B cell (primary cell): ENCODE results near the gene ZFR2. TPM values are rescaled to one million over a fixed set of nuclear protein-coding genes. Genes with fewer than 3 reads are reported as not detected.
"Not testable (repeated sequence)": the region's sequence is repeated elsewhere in the genome, so short reads cannot be mapped to it uniquely, and the experiment has no call there.

ENCODE experiments used
- ATAC-seq: fragments of 200-7000 bp; cut with Tn5 transposase; one replicate; pipeline ENCODE4 v1.10.0; 2021; ENCODE audit warnings: low read depth, mild to moderate bottlenecking, moderate number of reproducible peaks, moderate library complexity
- CTCF ChIA-PET: fragments of 350-600 bp; sonication (Branson Sonifier 250); formaldehyde crosslinking; loops from one replicate; lab custom pipeline; 2021; ENCODE audit warnings: antibody characterized with exemption, inconsistent platforms; lab: Charles Lee
- POLR2A ChIA-PET: fragments of 350-600 bp; sonication (Branson Sonifier 250); formaldehyde crosslinking; loops from one replicate; lab custom pipeline; 2021; ENCODE audit warnings: antibody characterized with exemption; lab: Charles Lee
- DNase-seq: peaks from one replicate; pipeline ENCODE4 v3.0.0; 2013
- H2AFZ ChIP-seq: 2 replicates; pipeline ENCODE4 v1.6.1; 2012; ENCODE audit warnings: mild to moderate bottlenecking, low read depth, low read length; ENCODE audit not compliant: insufficient read depth, poor library complexity, severe bottlenecking
- H3K27ac ChIP-seq, 2 donors: 1 replicate in 1 of 2; 2 replicates in 1 of 2; pipeline ENCODE4 v1.5.1; 2012 to 2013; ENCODE audit warnings: low read length in 2 of 2, mild to moderate bottlenecking in 2 of 2, moderate library complexity in 1 of 2
- H3K27me3 ChIP-seq, 4 experiments: fragments of 200-600 bp in 1 of 4; sonication (generic) in 1 of 4; replicated peaks in 1 of 4; 1 replicate in 2 of 4; 2 replicates in 2 of 4; pipeline versions ENCODE4 v1.6.1 to v1.7.0; 2013 to 2016; ENCODE audit warnings: low read length in 3 of 4, mild to moderate bottlenecking in 2 of 4, mixed read lengths in 1 of 4, moderate library complexity in 1 of 4; ENCODE audit not compliant: insufficient read depth in 4 of 4, control insufficient read depth in 3 of 4; ENCODE audit errors: control extremely low read depth in 1 of 4
- H3K36me3 ChIP-seq, 2 experiments: replicated peaks in 1 of 2; 1 replicate in 1 of 2; 2 replicates in 1 of 2; pipeline versions ENCODE4 v1.6.1 to v1.7.1; 2013; ENCODE audit warnings: low read length in 1 of 2; ENCODE audit not compliant: insufficient read depth in 2 of 2, control insufficient read depth in 1 of 2; ENCODE audit errors: control extremely low read depth in 1 of 2, extremely low read depth in 1 of 2
- H3K4me1 ChIP-seq, 2 donors: fragments of 200-600 bp in 1 of 2; sonication (generic) in 1 of 2; 1 replicate in 1 of 2; 2 replicates in 1 of 2; pipeline versions ENCODE4 v1.5.1 to v1.6.1; 2013 to 2017; ENCODE audit warnings: low read length in 2 of 2; ENCODE audit not compliant: control insufficient read depth in 2 of 2, insufficient read depth in 2 of 2
- H3K4me2 ChIP-seq: replicated peaks from 2 replicates; pipeline ENCODE3; 2012; ENCODE audit warnings: mild to moderate bottlenecking, low read depth, low read length; ENCODE audit not compliant: poor library complexity, severe bottlenecking
- H3K4me3 ChIP-seq, 5 experiments: fragments of 200-600 bp in 1 of 5; sonication (generic) in 1 of 5; 1 replicate in 3 of 5; 2 replicates in 2 of 5; pipeline versions ENCODE4 v1.5.1 to v1.7.0; 2011 to 2016; ENCODE audit warnings: low read length in 4 of 5, mild to moderate bottlenecking in 4 of 5, low read depth in 2 of 5, control low read depth in 1 of 5, moderate library complexity in 1 of 5; ENCODE audit not compliant: insufficient read depth in 1 of 5; ENCODE audit errors: control extremely low read depth in 1 of 5, extremely low read depth in 1 of 5
- H3K79me2 ChIP-seq: fragments of 200-600 bp; sonication (generic); one replicate; pipeline ENCODE4 v1.6.0; 2016; ENCODE audit warnings: low read length; ENCODE audit not compliant: control insufficient read depth, insufficient read depth
- H3K9ac ChIP-seq: fragments of 200-600 bp; sonication (generic); 2 replicates; pipeline ENCODE4 v1.6.1; 2017; ENCODE audit warnings: mild to moderate bottlenecking, low read length, moderate library complexity
- H3K9me3 ChIP-seq, 3 donors: one replicate each; pipeline versions ENCODE4 v1.6.1 to v1.7.1; 2013; ENCODE audit warnings: low read length in 2 of 3; ENCODE audit not compliant: control insufficient read depth in 2 of 3, insufficient read depth in 1 of 3; ENCODE audit errors: control extremely low read depth in 1 of 3
- H4K20me1 ChIP-seq: 2 replicates; pipeline ENCODE4 v1.6.0; 2012; ENCODE audit warnings: mild to moderate bottlenecking, low read length; ENCODE audit not compliant: insufficient read depth, control insufficient read depth, poor library complexity, severe bottlenecking
- H3K27ac Mint-ChIP-seq: one replicate; pipeline ENCODE4 v1.8.0; 2021; ENCODE audit warnings: mixed read lengths
- H3K27me3 Mint-ChIP-seq: one replicate; pipeline ENCODE4 v1.8.0; 2021; ENCODE audit warnings: mixed read lengths
- H3K4me1 Mint-ChIP-seq: one replicate; pipeline ENCODE4 v1.8.0; 2021; ENCODE audit warnings: mixed read lengths
- H3K4me3 Mint-ChIP-seq: one replicate; pipeline ENCODE4 v1.8.0; 2021; ENCODE audit warnings: mixed read lengths
- H3K9me3 Mint-ChIP-seq: one replicate; pipeline ENCODE4 v1.8.0; 2022; ENCODE audit warnings: mixed read lengths; ENCODE audit not compliant: insufficient read depth
- EZH2 ChIP-seq: IDR thresholded peaks from 2 replicates; pipeline ENCODE4 v1.6.1; 2012; ENCODE audit warnings: borderline replicate concordance, low read depth, mild to moderate bottlenecking, moderate library complexity, low read length; ENCODE audit not compliant: insufficient read depth, poor library complexity, severe bottlenecking
- WGBS: methylation state at CpG from one replicate; pipeline ENCODE4 v1.1.5; 2013; ENCODE audit warnings: missing lambda C conversion rate; ENCODE audit not compliant: insufficient coverage; 5-methylcytosine and 5-hydroxymethylcytosine counted together
- intact Hi-C: fragments of 100-400 bp; cut with micrococcal nuclease; formaldehyde crosslinking; loops from one replicate; pipeline ENCODE4 v1.10.0; 2022
- polyA plus RNA-seq: library from polyadenylated mRNA; depleted of rRNA; stranded (reverse); fragments of >200 nt; gene quantifications from 2 replicates; pipeline ENCODE4 v1.2.3, GENCODE V29; 2012
- total RNA-seq, 2 donors: library from RNA; stranded (reverse); fragments of 120-200 nt in 1 of 2; gene quantifications; 1 replicate in 1 of 2; 2 replicates in 1 of 2; pipeline versions ENCODE4 v1.2.3 to v1.2.4, GENCODE V29; 2013 to 2022
- TF ChIP-seq, protein P1 (sequence below): fragments of 200-600 bp; IDR thresholded peaks from one replicate; pipeline ENCODE4 v1.8.0; 2022; ENCODE audit warnings: antibody characterized with exemption, mild to moderate bottlenecking

The ZFR2 gene
- total and polyA plus RNA-seq, 2 donors (not counting 1 experiment from before 2014, with no cell fraction given), result 0.36 to 0.39 TPM

DNA sequence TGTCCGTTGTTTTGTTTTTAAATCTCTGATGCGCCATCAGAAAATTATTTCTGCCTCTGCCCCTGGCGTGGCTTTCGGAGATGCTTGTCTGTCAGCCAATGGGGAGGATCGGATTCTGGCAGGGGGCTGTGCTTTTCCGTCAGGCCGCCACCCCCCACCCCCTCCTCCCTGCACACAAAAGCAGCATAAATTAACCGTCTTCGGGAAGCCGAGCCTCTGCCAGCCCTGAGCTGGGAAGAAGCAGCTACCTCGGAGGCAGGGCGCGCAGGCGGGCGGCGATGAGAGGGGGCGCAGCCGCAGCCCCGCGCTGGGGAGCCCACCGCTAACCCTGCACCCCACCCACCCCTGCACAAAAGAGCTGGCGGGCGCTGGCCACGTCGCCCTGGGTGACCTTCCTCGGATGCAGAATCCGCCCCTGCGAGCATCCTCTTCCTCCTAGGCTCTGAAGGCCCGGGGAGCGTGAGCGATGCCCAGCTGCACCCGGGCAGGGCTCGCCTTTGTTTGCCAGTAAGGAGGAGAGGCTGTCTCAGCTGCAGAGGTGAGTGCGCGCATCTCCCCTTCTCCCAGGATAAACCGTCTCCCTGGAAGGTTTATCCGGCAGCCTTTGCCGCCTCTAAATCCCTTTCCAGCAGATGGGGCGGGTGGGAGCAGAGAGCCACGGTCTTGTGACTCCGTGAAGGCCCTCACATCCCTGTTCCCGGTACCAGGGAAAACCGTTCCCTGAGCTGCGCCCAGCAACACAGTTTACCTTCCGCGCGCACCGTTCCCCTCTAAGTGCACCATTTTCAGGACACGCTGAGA, 11.8 kb upstream of the ZFR2 start, which contains the start of gene ATCAY:
ATCAY (plus strand) TSS at position 215 of the 801 bp plus-strand sequence. CDS start 5,083 bp downstream, outside the sequence.
- no peak within 1 kb of the TSS for H3K27ac ChIP-seq
- WGBS, result 7% methylated on average over 37 of the region's 49 CpGs
- H3K36me3 ChIP-seq, result no peaks in the 10 kb centered on the region
- H3K4me1 ChIP-seq, result peaks cover 10 to 13% of the 10 kb centered on the region in 2 donors
- H3K4me2 ChIP-seq, result peak within 1 kb of the TSS; percentile 12
- H3K79me2 ChIP-seq, result no peaks in the 10 kb centered on the region
- Mint-ChIP-seq H3K27ac (no peak within 1 kb of the TSS), H3K9me3 (no peaks in the 10 kb centered on the region), H3K27me3 (peaks cover 42% of the 10 kb centered on the region), H3K4me3 (no peak within 1 kb of the TSS), H3K4me1 (peaks cover 12% of the 10 kb centered on the region)
- no peak within 1 kb of the TSS for H2AFZ ChIP-seq
- H3K27me3 ChIP-seq, result peaks cover 0 to 68% (median 15%) of the 10 kb centered on the region in 4 experiments
- no peak within 1 kb of the TSS for H3K9ac ChIP-seq
- CTCF ChIA-PET, result no interaction called here
- ATAC-seq (no peak), DNase-seq (peak; percentile 11)
- H3K9me3 ChIP-seq, result peaks cover 0 to 23% (median 0%) of the 10 kb centered on the region in 3 donors
- TF ChIP-seq, protein P1, sequence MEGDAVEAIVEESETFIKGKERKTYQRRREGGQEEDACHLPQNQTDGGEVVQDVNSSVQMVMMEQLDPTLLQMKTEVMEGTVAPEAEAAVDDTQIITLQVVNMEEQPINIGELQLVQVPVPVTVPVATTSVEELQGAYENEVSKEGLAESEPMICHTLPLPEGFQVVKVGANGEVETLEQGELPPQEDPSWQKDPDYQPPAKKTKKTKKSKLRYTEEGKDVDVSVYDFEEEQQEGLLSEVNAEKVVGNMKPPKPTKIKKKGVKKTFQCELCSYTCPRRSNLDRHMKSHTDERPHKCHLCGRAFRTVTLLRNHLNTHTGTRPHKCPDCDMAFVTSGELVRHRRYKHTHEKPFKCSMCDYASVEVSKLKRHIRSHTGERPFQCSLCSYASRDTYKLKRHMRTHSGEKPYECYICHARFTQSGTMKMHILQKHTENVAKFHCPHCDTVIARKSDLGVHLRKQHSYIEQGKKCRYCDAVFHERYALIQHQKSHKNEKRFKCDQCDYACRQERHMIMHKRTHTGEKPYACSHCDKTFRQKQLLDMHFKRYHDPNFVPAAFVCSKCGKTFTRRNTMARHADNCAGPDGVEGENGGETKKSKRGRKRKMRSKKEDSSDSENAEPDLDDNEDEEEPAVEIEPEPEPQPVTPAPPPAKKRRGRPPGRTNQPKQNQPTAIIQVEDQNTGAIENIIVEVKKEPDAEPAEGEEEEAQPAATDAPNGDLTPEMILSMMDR, result no peak
- TF ChIP-seq EZH2, result no peak
- intact Hi-C loops, result no loop called here
- no peak within 1 kb of the TSS for H3K4me3 ChIP-seq
- no peaks in the 10 kb centered on the region for H4K20me1 ChIP-seq
- POLR2A ChIA-PET, result interaction anchor here (0.6 kb wide), 1 partner anchor 139 kb away, joined by 3 read pairs; no protein-coding TSS in a partner anchor

DNA sequence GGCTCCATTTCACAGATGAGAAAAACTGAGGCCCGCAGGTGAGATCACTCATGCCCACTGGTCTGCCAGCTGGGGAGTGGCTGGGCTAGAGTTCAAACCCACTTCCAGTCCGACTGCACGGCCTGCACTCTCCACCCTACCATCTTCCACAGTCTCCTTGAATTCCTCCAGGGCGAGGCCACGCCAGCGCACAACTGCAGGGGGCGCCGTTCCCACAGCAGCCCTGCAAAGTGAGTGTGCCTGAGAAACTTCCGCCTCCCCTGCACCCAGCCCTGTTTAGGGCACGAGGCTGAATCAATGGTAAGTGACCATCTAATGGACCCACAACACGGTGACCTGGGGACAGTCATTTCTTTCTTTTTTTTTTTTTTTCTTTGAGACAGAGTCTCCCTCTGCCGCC, 10.8 kb upstream of the ZFR2 start:
- ChIA-PET CTCF (no interaction called here), POLR2A (no interaction called here)
- H3K27ac Mint-ChIP-seq, result no peak overlapping the region
- TF ChIP-seq, protein P1, result no peak
- no peak for TF ChIP-seq EZH2
- WGBS, result 64% methylated on average over 11 of the region's 12 CpGs
- H3K27me3 ChIP-seq, result peaks cover 0 to 67% (median 15%) of the 10 kb centered on the region in 4 experiments
- H3K9me3 ChIP-seq, result peaks cover 0 to 20% (median 0%) of the 10 kb centered on the region in 3 donors
- no peak overlapping the region for H3K27ac ChIP-seq
- H3K9ac ChIP-seq, result no peak overlapping the region
- no peaks in the 10 kb centered on the region for H3K79me2 ChIP-seq
- H3K9me3 Mint-ChIP-seq, result no peaks in the 10 kb centered on the region
- no peak overlapping the region for H3K4me3 Mint-ChIP-seq
- no peaks in the 10 kb centered on the region for H3K36me3 ChIP-seq
- peaks cover 12% of the 10 kb centered on the region for H3K4me1 Mint-ChIP-seq
- no peak overlapping the region for H2AFZ ChIP-seq
- H3K27me3 Mint-ChIP-seq, result peaks cover 45% of the 10 kb centered on the region
- H4K20me1 ChIP-seq, result no peaks in the 10 kb centered on the region
- H3K4me2 ChIP-seq, result no peak overlapping the region
- no peak overlapping the region for H3K4me3 ChIP-seq
- peaks cover 10 to 13% of the 10 kb centered on the region in 2 donors for H3K4me1 ChIP-seq
- no peak for DNase-seq
- ATAC-seq, result no peak
- intact Hi-C loops, result no loop called here

DNA sequence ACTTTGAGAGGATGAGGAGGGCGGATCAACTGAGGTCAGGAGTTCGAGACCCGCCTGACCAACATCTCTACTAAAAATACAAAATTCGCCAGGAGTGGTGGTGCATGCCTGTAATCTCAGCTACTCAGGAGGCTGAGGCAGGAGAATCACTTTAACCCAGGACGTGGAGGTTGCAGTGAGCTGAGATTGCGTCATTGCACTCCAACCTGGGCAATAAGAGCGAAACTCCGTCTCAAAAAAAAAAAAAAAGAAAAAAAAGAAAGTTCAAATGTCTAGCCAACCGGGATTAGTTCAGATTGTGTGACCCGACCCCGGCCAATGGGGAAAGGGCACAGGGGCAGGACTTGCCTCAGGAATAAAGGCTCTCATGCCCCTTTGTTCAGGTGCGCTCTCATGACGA, 5.9 kb upstream of the ZFR2 start:
- H2AFZ ChIP-seq, H3K4me1 ChIP-seq, H3K4me3 ChIP-seq, H3K4me2 ChIP-seq, intact Hi-C loops, H3K27ac ChIP-seq, ATAC-seq, H3K9ac ChIP-seq, POLR2A ChIA-PET, CTCF ChIA-PET, H3K4me1 Mint-ChIP-seq, H3K79me2 ChIP-seq, H3K27ac Mint-ChIP-seq, H4K20me1 ChIP-seq, H3K9me3 Mint-ChIP-seq, H3K9me3 ChIP-seq, H3K4me3 Mint-ChIP-seq, DNase-seq, H3K36me3 ChIP-seq: not testable (repeated sequence)
- H3K27me3 Mint-ChIP-seq, result peaks cover 31% of the 10 kb centered on the region
- WGBS, result 82% methylated on average over 5 of the region's 13 CpGs
- H3K27me3 ChIP-seq, result peaks cover 0 to 31% (median 8%) of the 10 kb centered on the region in 4 experiments
